ENCODE measurements around the gene SENP7.
"Not testable (repeated sequence)": the region's sequence is repeated elsewhere in the genome, so short reads cannot be mapped to it uniquely, and the experiment has no call there.

Gene SENP7, protein sequence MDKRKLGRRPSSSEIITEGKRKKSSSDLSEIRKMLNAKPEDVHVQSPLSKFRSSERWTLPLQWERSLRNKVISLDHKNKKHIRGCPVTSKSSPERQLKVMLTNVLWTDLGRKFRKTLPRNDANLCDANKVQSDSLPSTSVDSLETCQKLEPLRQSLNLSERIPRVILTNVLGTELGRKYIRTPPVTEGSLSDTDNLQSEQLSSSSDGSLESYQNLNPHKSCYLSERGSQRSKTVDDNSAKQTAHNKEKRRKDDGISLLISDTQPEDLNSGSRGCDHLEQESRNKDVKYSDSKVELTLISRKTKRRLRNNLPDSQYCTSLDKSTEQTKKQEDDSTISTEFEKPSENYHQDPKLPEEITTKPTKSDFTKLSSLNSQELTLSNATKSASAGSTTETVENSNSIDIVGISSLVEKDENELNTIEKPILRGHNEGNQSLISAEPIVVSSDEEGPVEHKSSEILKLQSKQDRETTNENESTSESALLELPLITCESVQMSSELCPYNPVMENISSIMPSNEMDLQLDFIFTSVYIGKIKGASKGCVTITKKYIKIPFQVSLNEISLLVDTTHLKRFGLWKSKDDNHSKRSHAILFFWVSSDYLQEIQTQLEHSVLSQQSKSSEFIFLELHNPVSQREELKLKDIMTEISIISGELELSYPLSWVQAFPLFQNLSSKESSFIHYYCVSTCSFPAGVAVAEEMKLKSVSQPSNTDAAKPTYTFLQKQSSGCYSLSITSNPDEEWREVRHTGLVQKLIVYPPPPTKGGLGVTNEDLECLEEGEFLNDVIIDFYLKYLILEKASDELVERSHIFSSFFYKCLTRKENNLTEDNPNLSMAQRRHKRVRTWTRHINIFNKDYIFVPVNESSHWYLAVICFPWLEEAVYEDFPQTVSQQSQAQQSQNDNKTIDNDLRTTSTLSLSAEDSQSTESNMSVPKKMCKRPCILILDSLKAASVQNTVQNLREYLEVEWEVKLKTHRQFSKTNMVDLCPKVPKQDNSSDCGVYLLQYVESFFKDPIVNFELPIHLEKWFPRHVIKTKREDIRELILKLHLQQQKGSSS

GRCh38 chr3:101512646-101513418 lies at the start of gene SENP7:
Gene SENP7, minus strand, starts transcription at chr3:101513212. Its CDS starts 82 bp downstream, at chr3:101513130.
- in situ Hi-C loops (cut with HindIII; ENCODE audit: low pct_unique_long_range_greater_than_20kb, low sequenced_read_pairs), result no loop called here
- no peak; the same call in 1 of the 2 replicates for TF ChIP-seq JUND (IDR thresholded peaks at IDR 0.05; ENCODE audit: low read depth)
- DNase-seq (ENCODE audit: low read depth in 1 of 2, low spot score in 1 of 2), result peak; percentile 75 to 91

- in situ Hi-C loops (cut with HindIII; ENCODE audit: low pct_unique_long_range_greater_than_20kb, low sequenced_read_pairs), result no loop called here
- TF ChIP-seq JUND (IDR thresholded peaks at IDR 0.05; ENCODE audit: low read depth), result no peak
- DNase-seq (ENCODE audit: low read depth in 1 of 2, low spot score in 1 of 2), result peak; percentile 80 to 95
Measured at GRCh38 chr3:101561630-101562328, 48.8 kb upstream of the SENP7 start, which contains the start of gene TRMT10C. Gene TRMT10C, plus strand, starts transcription at chr3:101561868. Its CDS starts 2,914 bp downstream, at chr3:101564782.

DNA sequence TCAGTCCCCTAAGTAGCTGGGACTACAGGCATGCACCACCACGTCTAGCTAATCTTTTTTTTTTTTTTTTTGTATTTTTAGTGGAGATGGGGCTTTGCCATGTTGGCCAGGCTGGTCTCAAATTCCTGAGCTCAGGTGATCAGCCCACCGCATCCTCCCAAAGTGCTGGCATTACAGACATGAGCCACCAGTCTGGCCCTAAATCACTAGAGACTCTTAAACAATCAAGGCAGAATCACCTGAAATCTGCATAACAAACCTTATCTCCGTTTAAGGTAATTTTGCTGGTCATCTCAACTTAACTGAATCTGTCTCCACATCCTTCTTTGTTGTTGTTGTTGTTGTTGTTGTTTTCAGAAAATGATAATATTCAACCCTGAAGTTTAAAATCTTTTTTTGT lies 43.1 kb upstream of the SENP7 start:
- no peak for DNase-seq (ENCODE audit: low read depth in 1 of 2, low spot score in 1 of 2)
- no peak for TF ChIP-seq JUND (IDR thresholded peaks at IDR 0.05; ENCODE audit: low read depth)
- in situ Hi-C loops (cut with HindIII; ENCODE audit: low pct_unique_long_range_greater_than_20kb, low sequenced_read_pairs), result no loop called here

DNA sequence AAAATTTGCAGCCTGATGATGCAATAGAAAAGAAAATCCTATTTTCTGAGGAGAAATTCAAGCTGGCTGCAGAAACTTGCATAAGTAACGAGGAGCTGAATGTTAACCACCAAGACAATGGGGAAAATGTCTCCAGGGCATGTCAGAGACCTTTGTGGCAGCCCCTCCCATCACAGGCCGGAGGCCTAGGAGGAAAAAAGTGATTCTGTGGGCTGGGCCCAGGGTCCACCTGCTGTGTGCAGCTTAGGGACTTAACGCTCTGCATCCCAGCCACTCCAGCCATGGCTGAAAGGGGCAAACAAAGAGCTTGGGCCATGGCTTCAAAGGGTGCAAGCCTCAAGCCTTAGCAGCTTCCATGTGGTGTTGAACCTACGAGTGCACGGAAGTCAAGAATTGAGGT lies 40.4 kb upstream of the SENP7 start:
- in situ Hi-C loops (cut with HindIII; ENCODE audit: low pct_unique_long_range_greater_than_20kb, low sequenced_read_pairs); DNase-seq (ENCODE audit: low read depth in 1 of 2, low spot score in 1 of 2): not testable (repeated sequence)

GRCh38 chr3:101551359-101552081 lies 38.5 kb upstream of the SENP7 start:
- DNase-seq (ENCODE audit: low read depth in 1 of 2, low spot score in 1 of 2); in situ Hi-C loops (cut with HindIII; ENCODE audit: low pct_unique_long_range_greater_than_20kb, low sequenced_read_pairs): not testable (repeated sequence)

DNA sequence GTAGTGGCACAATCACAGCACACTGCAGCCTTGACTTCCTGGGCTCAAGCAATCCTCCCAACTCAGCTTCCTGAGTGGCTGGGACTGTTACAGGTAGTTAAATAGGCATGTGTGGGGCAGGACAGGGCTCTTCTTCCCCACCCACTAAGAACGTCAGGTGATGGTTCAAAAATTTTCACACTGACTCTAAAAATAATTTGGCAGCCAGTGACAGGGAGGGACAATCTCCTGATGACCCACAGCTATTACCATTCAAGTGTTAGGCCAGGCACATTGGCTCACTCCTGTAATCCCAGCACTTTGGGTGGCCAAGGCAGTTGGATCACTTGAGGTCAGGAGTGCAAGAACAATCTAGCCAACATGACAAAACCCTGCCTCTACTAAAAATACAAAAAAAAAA lies 36.5 kb upstream of the SENP7 start:
- TF ChIP-seq JUND (IDR thresholded peaks at IDR 0.05; ENCODE audit: low read depth), result no peak
- DNase-seq (ENCODE audit: low read depth in 1 of 2, low spot score in 1 of 2), result no peak
- in situ Hi-C loops (cut with HindIII; ENCODE audit: low pct_unique_long_range_greater_than_20kb, low sequenced_read_pairs), result no loop called here

GRCh38 chr3:101548527-101549105 lies 35.6 kb upstream of the SENP7 start:
- in situ Hi-C loops (cut with HindIII; ENCODE audit: low pct_unique_long_range_greater_than_20kb, low sequenced_read_pairs), result no loop called here
- no peak for TF ChIP-seq JUND (IDR thresholded peaks at IDR 0.05; ENCODE audit: low read depth)
- no peak for DNase-seq (ENCODE audit: low read depth in 1 of 2, low spot score in 1 of 2)

- TF ChIP-seq JUND (IDR thresholded peaks at IDR 0.05; ENCODE audit: low read depth), result no peak
- no peak for DNase-seq (ENCODE audit: low read depth in 1 of 2, low spot score in 1 of 2)
- in situ Hi-C loops (cut with HindIII; ENCODE audit: low pct_unique_long_range_greater_than_20kb, low sequenced_read_pairs), result no loop called here
Measured at GRCh38 chr3:101544161-101544850, 31.3 kb upstream of the SENP7 start.

DNA sequence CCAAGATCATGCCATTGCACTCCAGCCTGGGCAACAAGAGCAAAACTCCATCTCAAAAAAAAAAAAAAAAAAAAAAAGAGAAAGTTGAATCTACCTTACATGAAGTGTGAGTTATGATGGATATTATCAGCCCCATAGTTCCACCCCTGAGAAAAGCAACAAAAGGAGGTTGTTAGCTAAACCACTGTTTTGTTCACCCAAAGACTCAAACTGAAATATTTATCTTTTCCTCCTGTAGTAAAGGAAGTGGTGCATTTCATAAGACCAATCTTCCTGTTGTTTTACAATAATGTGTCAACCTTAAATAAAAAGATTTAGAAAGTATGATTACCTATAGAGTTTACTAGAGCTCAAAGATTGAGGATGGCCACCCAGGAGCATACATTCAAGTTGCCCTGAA lies 29.9 kb upstream of the SENP7 start:
- DNase-seq (ENCODE audit: low read depth in 1 of 2, low spot score in 1 of 2), result no peak
- in situ Hi-C loops (cut with HindIII; ENCODE audit: low pct_unique_long_range_greater_than_20kb, low sequenced_read_pairs), result no loop called here
- TF ChIP-seq JUND (IDR thresholded peaks at IDR 0.05; ENCODE audit: low read depth), result no peak

GRCh38 chr3:101536955-101537354 lies 23.9 kb upstream of the SENP7 start:
- DNase-seq (ENCODE audit: low read depth in 1 of 2, low spot score in 1 of 2); in situ Hi-C loops (cut with HindIII; ENCODE audit: low pct_unique_long_range_greater_than_20kb, low sequenced_read_pairs): not testable (repeated sequence)

All from T47D (cell line).